HG03378 (cell line): ENCODE measurements around the gene RPL13.

Experiments
- ATAC-seq: cut with Tn5 transposase; IDR thresholded peaks from one replicate; pipeline ENCODE4 v1.9.1; 2021; ENCODE audit warnings: mild to moderate bottlenecking, moderate library complexity; ENCODE audit not compliant: unreplicated experiment

The RPL13 gene

GRCh38 chr16:89560378-89561141, at the start of gene RPL13:
TSS of gene RPL13 (plus strand) at chr16:89560682. CDS start at chr16:89560960, 278 bp downstream.
- ATAC-seq: peak; percentile 49

- ATAC-seq: no peak
Observed at GRCh38 chr16:89511374-89511773, 49.1 kb upstream of the RPL13 start.

- no peak for ATAC-seq
Observed at GRCh38 chr16:89512453-89512852, 48.0 kb upstream of the RPL13 start.

GRCh38 chr16:89517128-89517527, 43.4 kb upstream of the RPL13 start:
- ATAC-seq: no peak

GRCh38 chr16:89519881-89520280, 40.6 kb upstream of the RPL13 start:
- no peak for ATAC-seq

GRCh38 chr16:89522287-89522686, 38.2 kb upstream of the RPL13 start:
- no peak for ATAC-seq

- ATAC-seq: no peak
Observed at GRCh38 chr16:89523680-89524344, 36.7 kb upstream of the RPL13 start.

GRCh38 chr16:89525146-89525913, 35.2 kb upstream of the RPL13 start:
- no peak for ATAC-seq

GRCh38 chr16:89529097-89529496, 31.4 kb upstream of the RPL13 start:
- no peak for ATAC-seq

GRCh38 chr16:89530401-89531381, 29.8 kb upstream of the RPL13 start:
- no peak for ATAC-seq

GRCh38 chr16:89531821-89532526, 28.5 kb upstream of the RPL13 start:
- no peak for ATAC-seq

GRCh38 chr16:89534252-89534756, 26.2 kb upstream of the RPL13 start:
- ATAC-seq: no peak

- no peak for ATAC-seq
Observed at GRCh38 chr16:89536371-89536770, 24.1 kb upstream of the RPL13 start.

- ATAC-seq: no peak
Observed at GRCh38 chr16:89536886-89537548, 23.5 kb upstream of the RPL13 start.

GRCh38 chr16:89537549-89537925, 22.9 kb upstream of the RPL13 start:
- ATAC-seq: no peak

GRCh38 chr16:89538286-89538685, 22.2 kb upstream of the RPL13 start:
- ATAC-seq: no peak

GRCh38 chr16:89540557-89540956, 19.9 kb upstream of the RPL13 start:
- no peak for ATAC-seq

GRCh38 chr16:89541792-89542191, 18.7 kb upstream of the RPL13 start:
- ATAC-seq: no peak

- ATAC-seq: no peak
Observed at GRCh38 chr16:89544113-89544512, 16.4 kb upstream of the RPL13 start.
